Liver (tissue), 9 donors: ENCODE measurements around the gene KPNA6. TPM values are rescaled to one million over a fixed set of nuclear protein-coding genes. Genes with fewer than 3 reads are reported as not detected.
A peak's percentile ranks its signal among the peaks of the same experiment; 100 is the strongest.
"Not testable (repeated sequence)": the region's sequence is repeated elsewhere in the genome, so short reads cannot be mapped to it uniquely, and the experiment has no call there.

Experiments used
- DNase-seq: peaks from one replicate; pipeline ENCODE4 v3.0.0-alpha.2; 2017; ENCODE audit warnings: low spot score
- H3K27ac ChIP-seq, 2 donors: one replicate each; pipeline ENCODE4 v1.7.0; 2013; ENCODE audit warnings: inconsistent platforms in 2 of 2, low read length in 2 of 2, control low read depth in 1 of 2, low read depth in 1 of 2, mild to moderate bottlenecking in 1 of 2
- H3K27me3 ChIP-seq, 4 donors: one replicate each; pipeline versions ENCODE4 v1.6.1 to v1.7.0; 2013; ENCODE audit warnings: low read length in 3 of 4, inconsistent platforms in 1 of 4, mild to moderate bottlenecking in 1 of 4, moderate library complexity in 1 of 4; ENCODE audit not compliant: control insufficient read depth in 4 of 4, insufficient read depth in 4 of 4
- H3K36me3 ChIP-seq, 4 donors: one replicate each; pipeline versions ENCODE4 v1.6.1 to v1.7.0; 2013; ENCODE audit warnings: low read length in 3 of 4, mild to moderate bottlenecking in 3 of 4, low read depth in 1 of 4, moderate library complexity in 1 of 4; ENCODE audit not compliant: control insufficient read depth in 4 of 4, insufficient read depth in 3 of 4
- H3K4me1 ChIP-seq, 4 donors: one replicate each; pipeline versions ENCODE4 v1.6.1 to v1.7.0; 2013; ENCODE audit warnings: low read length in 3 of 4, mild to moderate bottlenecking in 3 of 4, moderate library complexity in 1 of 4; ENCODE audit not compliant: control insufficient read depth in 4 of 4, insufficient read depth in 4 of 4
- H3K4me3 ChIP-seq, 3 donors: one replicate each; pipeline versions ENCODE4 v1.6.1 to v1.7.0; 2013; ENCODE audit warnings: low read length in 3 of 3, control low read depth in 1 of 3, low read depth in 1 of 3, mild to moderate bottlenecking in 1 of 3
- H3K9ac ChIP-seq, 2 donors: one replicate each; pipeline ENCODE4 v1.7.0; 2013; ENCODE audit warnings: low read length in 2 of 2, mild to moderate bottlenecking in 2 of 2, moderate library complexity in 2 of 2, control low read depth in 1 of 2, low read depth in 1 of 2
- H3K9me3 ChIP-seq, 4 donors: one replicate each; pipeline versions ENCODE4 v1.6.1 to v1.7.0; 2013; ENCODE audit warnings: low read length in 3 of 4; ENCODE audit not compliant: control insufficient read depth in 4 of 4
- EGR1 ChIP-seq, 2 donors: IDR thresholded peaks; 2 replicates each; pipeline ENCODE4 v1.6.1; 2016 to 2018; ENCODE audit warnings: antibody characterized with exemption in 2 of 2, low read depth in 2 of 2
- FOXA2 ChIP-seq: IDR thresholded peaks from 2 replicates; pipeline ENCODE4 v1.6.1; 2016; ENCODE audit warnings: antibody characterized with exemption
- GABPA ChIP-seq, 2 donors: IDR thresholded peaks in 1 of 2; conservative IDR thresholded peaks in 1 of 2; 2 replicates each; pipeline ENCODE4 v1.6.1; 2016; ENCODE audit warnings: antibody characterized with exemption in 2 of 2, mild to moderate bottlenecking in 1 of 2, moderate library complexity in 1 of 2
- HNF4A ChIP-seq, 2 donors: conservative IDR thresholded peaks; 2 replicates each; pipeline ENCODE4 v1.6.1; 2016; ENCODE audit warnings: antibody characterized with exemption in 2 of 2, mild to moderate bottlenecking in 2 of 2
- HNF4G ChIP-seq: IDR thresholded peaks from 2 replicates; pipeline ENCODE4 v1.6.1; 2016; ENCODE audit warnings: antibody characterized with exemption
- JUND ChIP-seq, 2 donors: IDR thresholded peaks; 2 replicates each; pipeline ENCODE4 v1.6.1; 2016; ENCODE audit warnings: antibody characterized with exemption in 2 of 2
- NR2F2 ChIP-seq: IDR thresholded peaks from 2 replicates; pipeline ENCODE4 v1.6.1; 2016; ENCODE audit warnings: antibody characterized with exemption
- RAD21 ChIP-seq, 2 donors: IDR thresholded peaks; 2 replicates each; pipeline ENCODE4 v1.6.1; 2016; ENCODE audit warnings: antibody characterized with exemption in 2 of 2, mild to moderate bottlenecking in 2 of 2
- RXRA ChIP-seq, 2 donors: IDR thresholded peaks; 2 replicates each; pipeline ENCODE4 v1.6.1; 2017 to 2018; ENCODE audit warnings: antibody characterized with exemption in 2 of 2, mild to moderate bottlenecking in 1 of 2
- SP1 ChIP-seq: IDR thresholded peaks from 2 replicates; pipeline ENCODE4 v1.6.1; 2018; ENCODE audit warnings: antibody characterized with exemption, mild to moderate bottlenecking
- TAF1 ChIP-seq: conservative IDR thresholded peaks from 2 replicates; pipeline ENCODE4 v1.6.1; 2016; ENCODE audit warnings: antibody characterized with exemption, mild to moderate bottlenecking
- YY1 ChIP-seq: IDR thresholded peaks from 2 replicates; pipeline ENCODE4 v1.6.1; 2016; ENCODE audit warnings: antibody characterized with exemption, mild to moderate bottlenecking
- WGBS: extraction: QIAGEN DNeasy Blood & Tissue Kit; methylation state at CpG from one replicate; pipeline ENCODE4 v1.1.7; 2013; 5-methylcytosine and 5-hydroxymethylcytosine counted together
- polyA plus RNA-seq, 2 donors: library from polyadenylated mRNA; stranded (reverse) in 1 of 2; unstranded in 1 of 2; fragments of 200-250 nt in 1 of 2; fragments of >200 nt in 1 of 2; fragmentation: Nextera tagmentation in 1 of 2; extraction: Ambion mirVana in 1 of 2; gene quantifications; one replicate each; pipeline versions ENCODE4 v1.2.1 to v1.2.3, GENCODE V29; 2013 to 2015
- total RNA-seq, 2 donors: library from RNA; depleted of rRNA; stranded (reverse); fragments of >200 nt; gene quantifications; one replicate each; pipeline ENCODE4 v1.2.3, GENCODE V29; 2014
- TF ChIP-seq, protein P1 (sequence below): IDR thresholded peaks from 2 replicates; pipeline ENCODE4 v1.6.1; 2016; ENCODE audit warnings: antibody characterized with exemption
- TF ChIP-seq, protein P2 (sequence below): IDR thresholded peaks from 2 replicates; pipeline ENCODE4 v1.6.1; 2016; ENCODE audit warnings: antibody characterized with exemption, mild to moderate bottlenecking
- TF ChIP-seq, protein P3 (sequence below): IDR thresholded peaks from 2 replicates; pipeline ENCODE4 v1.6.1; 2016; ENCODE audit warnings: antibody characterized with exemption
- TF ChIP-seq, protein P4 (sequence below): fragments of 150-350 bp; IDR thresholded peaks from 2 replicates; pipeline ENCODE4 v1.5.1; 2017; ENCODE audit warnings: improper control_type of control experiment, low read depth, low read length; ENCODE audit not compliant: missing input control
- TF ChIP-seq, protein P5 (sequence below): IDR thresholded peaks from 2 replicates; pipeline ENCODE4 v1.6.1; 2016; ENCODE audit warnings: antibody characterized with exemption
- donor health status: healthy.
- donor health status: healthy.
- donor health status: healthy.
- donor health status: healthy.
- donor health status: healthy.

KPNA6 gene
- total and polyA plus RNA-seq, 4 donors, result 9.3 to 23.2 (median 16.7) TPM

DNA sequence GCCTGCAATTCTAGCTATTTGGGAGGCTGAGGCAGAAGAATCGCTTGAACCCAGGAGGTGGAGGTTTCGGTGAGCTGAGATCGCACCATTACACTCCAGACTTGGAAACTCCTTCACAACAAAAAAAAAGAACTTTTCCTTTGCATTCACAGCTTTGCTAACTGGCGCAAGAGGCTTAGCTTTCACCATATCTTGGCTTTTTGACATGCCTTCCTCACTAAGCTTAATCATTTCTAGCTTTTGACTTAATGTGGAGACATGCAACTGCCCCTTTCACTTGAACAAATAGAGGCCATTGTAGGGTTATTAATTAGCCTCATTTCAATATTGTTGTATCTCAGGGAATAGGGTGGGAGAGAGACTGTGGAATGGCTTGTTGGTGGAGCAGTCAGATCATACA lies 8.7 kb downstream of the KPNA6 start:
- no peak for DNase-seq
- no peak overlapping the region for H3K27ac ChIP-seq
- WGBS, result 89% methylated on average over 4 of the region's 4 CpGs
- no peaks in the 10 kb centered on the region for H3K27me3 ChIP-seq
- TF ChIP-seq, protein P1, sequence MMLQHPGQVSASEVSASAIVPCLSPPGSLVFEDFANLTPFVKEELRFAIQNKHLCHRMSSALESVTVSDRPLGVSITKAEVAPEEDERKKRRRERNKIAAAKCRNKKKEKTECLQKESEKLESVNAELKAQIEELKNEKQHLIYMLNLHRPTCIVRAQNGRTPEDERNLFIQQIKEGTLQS, result no peak
- TF ChIP-seq RAD21 (IDR thresholded peaks at IDR 0.05), result peak in 1 of 2 donors; percentile 8
- H3K9ac ChIP-seq, result no peak overlapping the region
- no peaks in the 10 kb centered on the region for H3K36me3 ChIP-seq
- H3K4me1 ChIP-seq, result peaks cover 2 to 11% (median 4%) of the 10 kb centered on the region in 4 donors
- no peaks in the 10 kb centered on the region for H3K9me3 ChIP-seq
- no peak overlapping the region for H3K4me3 ChIP-seq

DNA sequence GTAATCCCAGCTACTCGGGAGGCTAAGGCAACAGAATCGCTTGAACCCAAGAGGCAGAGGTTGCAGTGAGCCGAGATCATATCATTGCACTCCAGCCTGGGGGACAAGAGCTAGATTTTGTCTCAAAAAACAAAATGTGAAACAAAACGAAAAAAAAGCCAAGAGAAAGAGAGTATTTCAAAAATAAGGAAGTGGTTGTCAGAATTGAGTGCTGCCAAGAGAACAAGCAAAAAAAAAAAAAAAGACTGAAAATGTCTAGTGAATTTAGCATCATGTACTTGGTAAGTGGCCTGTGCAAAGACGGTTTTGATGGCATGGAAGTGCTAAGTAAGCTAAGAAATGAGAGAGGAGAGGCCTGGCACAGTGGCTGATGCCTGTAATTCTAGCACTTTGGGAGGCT lies 14.3 kb downstream of the KPNA6 start:
- WGBS, result 76% methylated on average over 5 of the region's 5 CpGs
- Histone ChIP-seq H3K4me3 (no peak overlapping the region), H3K36me3 (no peaks in the 10 kb centered on the region), H3K9ac (no peak overlapping the region), H3K27ac (no peak overlapping the region), H3K4me1 (no peaks in the 10 kb centered on the region), H3K9me3 (no peaks in the 10 kb centered on the region), H3K27me3 (no peaks in the 10 kb centered on the region)
- TF ChIP-seq NR2F2, result no peak
- TF ChIP-seq, protein P2, sequence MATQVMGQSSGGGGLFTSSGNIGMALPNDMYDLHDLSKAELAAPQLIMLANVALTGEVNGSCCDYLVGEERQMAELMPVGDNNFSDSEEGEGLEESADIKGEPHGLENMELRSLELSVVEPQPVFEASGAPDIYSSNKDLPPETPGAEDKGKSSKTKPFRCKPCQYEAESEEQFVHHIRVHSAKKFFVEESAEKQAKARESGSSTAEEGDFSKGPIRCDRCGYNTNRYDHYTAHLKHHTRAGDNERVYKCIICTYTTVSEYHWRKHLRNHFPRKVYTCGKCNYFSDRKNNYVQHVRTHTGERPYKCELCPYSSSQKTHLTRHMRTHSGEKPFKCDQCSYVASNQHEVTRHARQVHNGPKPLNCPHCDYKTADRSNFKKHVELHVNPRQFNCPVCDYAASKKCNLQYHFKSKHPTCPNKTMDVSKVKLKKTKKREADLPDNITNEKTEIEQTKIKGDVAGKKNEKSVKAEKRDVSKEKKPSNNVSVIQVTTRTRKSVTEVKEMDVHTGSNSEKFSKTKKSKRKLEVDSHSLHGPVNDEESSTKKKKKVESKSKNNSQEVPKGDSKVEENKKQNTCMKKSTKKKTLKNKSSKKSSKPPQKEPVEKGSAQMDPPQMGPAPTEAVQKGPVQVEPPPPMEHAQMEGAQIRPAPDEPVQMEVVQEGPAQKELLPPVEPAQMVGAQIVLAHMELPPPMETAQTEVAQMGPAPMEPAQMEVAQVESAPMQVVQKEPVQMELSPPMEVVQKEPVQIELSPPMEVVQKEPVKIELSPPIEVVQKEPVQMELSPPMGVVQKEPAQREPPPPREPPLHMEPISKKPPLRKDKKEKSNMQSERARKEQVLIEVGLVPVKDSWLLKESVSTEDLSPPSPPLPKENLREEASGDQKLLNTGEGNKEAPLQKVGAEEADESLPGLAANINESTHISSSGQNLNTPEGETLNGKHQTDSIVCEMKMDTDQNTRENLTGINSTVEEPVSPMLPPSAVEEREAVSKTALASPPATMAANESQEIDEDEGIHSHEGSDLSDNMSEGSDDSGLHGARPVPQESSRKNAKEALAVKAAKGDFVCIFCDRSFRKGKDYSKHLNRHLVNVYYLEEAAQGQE, result no peak
- TF ChIP-seq TAF1, result no peak
- TF ChIP-seq YY1, result no peak
- no peak for TF ChIP-seq GABPA (IDR thresholded peaks at IDR 0.05 in 1 of 2, conservative IDR thresholded peaks at IDR 0.05 in 1 of 2)
- TF ChIP-seq, protein P3, sequence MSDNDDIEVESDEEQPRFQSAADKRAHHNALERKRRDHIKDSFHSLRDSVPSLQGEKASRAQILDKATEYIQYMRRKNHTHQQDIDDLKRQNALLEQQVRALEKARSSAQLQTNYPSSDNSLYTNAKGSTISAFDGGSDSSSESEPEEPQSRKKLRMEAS, result no peak
- TF ChIP-seq SP1, result no peak
- TF ChIP-seq, protein P1, result no peak
- no peak for TF ChIP-seq JUND (IDR thresholded peaks at IDR 0.05)
- TF ChIP-seq FOXA2, result no peak
- TF ChIP-seq, protein P4, sequence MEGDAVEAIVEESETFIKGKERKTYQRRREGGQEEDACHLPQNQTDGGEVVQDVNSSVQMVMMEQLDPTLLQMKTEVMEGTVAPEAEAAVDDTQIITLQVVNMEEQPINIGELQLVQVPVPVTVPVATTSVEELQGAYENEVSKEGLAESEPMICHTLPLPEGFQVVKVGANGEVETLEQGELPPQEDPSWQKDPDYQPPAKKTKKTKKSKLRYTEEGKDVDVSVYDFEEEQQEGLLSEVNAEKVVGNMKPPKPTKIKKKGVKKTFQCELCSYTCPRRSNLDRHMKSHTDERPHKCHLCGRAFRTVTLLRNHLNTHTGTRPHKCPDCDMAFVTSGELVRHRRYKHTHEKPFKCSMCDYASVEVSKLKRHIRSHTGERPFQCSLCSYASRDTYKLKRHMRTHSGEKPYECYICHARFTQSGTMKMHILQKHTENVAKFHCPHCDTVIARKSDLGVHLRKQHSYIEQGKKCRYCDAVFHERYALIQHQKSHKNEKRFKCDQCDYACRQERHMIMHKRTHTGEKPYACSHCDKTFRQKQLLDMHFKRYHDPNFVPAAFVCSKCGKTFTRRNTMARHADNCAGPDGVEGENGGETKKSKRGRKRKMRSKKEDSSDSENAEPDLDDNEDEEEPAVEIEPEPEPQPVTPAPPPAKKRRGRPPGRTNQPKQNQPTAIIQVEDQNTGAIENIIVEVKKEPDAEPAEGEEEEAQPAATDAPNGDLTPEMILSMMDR, result no peak
- TF ChIP-seq RAD21 (IDR thresholded peaks at IDR 0.05), result no peak
- TF ChIP-seq, protein P5, sequence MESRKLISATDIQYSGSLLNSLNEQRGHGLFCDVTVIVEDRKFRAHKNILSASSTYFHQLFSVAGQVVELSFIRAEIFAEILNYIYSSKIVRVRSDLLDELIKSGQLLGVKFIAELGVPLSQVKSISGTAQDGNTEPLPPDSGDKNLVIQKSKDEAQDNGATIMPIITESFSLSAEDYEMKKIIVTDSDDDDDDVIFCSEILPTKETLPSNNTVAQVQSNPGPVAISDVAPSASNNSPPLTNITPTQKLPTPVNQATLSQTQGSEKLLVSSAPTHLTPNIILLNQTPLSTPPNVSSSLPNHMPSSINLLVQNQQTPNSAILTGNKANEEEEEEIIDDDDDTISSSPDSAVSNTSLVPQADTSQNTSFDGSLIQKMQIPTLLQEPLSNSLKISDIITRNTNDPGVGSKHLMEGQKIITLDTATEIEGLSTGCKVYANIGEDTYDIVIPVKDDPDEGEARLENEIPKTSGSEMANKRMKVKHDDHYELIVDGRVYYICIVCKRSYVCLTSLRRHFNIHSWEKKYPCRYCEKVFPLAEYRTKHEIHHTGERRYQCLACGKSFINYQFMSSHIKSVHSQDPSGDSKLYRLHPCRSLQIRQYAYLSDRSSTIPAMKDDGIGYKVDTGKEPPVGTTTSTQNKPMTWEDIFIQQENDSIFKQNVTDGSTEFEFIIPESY, result no peak
- TF ChIP-seq HNF4G, result no peak
- TF ChIP-seq EGR1 (IDR thresholded peaks at IDR 0.05; ENCODE audit: low read depth in 2 of 2), result no peak
- no peak for TF ChIP-seq HNF4A (conservative IDR thresholded peaks at IDR 0.05)
- no peak for TF ChIP-seq RXRA (IDR thresholded peaks at IDR 0.05)
- no peak for DNase-seq

DNA sequence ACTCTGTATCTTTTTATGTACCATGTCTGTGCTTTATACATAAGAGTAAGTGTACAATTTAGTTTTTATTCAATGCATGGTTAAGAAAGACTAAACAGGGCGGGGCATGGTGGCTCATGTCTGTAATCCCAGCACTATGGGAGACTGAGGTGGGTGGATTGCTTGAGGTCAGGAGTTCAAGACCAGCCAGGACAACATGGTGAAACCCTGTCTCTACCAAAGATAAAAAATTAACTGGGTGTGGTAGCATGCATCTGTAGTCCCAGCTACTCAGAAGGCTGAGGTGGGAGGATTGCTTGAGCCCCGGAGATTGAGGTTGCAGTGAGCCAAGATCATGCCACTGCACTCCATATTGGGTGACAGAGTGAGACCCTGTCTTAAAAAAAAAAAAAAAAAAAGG lies 15.5 kb downstream of the KPNA6 start:
- not testable (repeated sequence) for H3K4me1 ChIP-seq, H3K9ac ChIP-seq, DNase-seq, H3K27me3 ChIP-seq, H3K4me3 ChIP-seq, H3K9me3 ChIP-seq, H3K27ac ChIP-seq, H3K36me3 ChIP-seq
- WGBS, result 98% methylated on average over 2 of the region's 2 CpGs
